ENCODE measurements around the gene CRADD.
"Not testable (repeated sequence)": the region's sequence is repeated elsewhere in the genome, so short reads cannot be mapped to it uniquely, and the experiment has no call there.

Gene CRADD

DNA sequence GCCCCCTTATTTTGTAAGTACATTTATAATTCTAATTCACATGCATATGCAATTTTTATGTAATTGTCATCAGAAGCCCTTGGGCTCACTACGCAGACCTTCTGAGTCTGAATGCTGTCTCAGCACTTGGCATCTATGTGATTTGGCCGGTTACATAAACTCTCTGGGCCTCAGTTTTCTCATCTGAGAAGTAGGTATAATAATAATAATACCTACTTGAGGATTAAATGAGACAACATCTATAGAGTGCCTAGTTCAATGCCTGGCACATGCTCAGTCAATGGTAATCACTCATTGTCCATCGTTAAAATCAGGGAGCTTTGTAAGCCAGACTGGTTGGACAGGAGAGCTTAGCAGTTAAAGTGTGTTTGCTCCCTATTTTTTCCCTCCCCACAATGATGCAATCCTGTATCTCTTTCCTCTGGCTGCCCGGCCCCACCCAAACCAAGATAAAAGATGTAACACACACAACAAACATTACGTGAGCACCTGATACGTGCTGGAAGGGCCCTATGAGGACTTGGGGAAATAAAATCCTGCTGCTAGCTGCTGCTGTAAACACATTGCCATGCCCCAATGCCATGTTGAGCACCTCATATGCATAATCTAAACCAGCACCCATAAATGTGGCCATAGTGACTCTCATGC, 235.0 kb downstream of the CRADD start:
- no peak for DNase-seq

- no peak for DNase-seq
Measured at GRCh38 chr12:93913845-93914244, 236.7 kb downstream of the CRADD start.

DNA sequence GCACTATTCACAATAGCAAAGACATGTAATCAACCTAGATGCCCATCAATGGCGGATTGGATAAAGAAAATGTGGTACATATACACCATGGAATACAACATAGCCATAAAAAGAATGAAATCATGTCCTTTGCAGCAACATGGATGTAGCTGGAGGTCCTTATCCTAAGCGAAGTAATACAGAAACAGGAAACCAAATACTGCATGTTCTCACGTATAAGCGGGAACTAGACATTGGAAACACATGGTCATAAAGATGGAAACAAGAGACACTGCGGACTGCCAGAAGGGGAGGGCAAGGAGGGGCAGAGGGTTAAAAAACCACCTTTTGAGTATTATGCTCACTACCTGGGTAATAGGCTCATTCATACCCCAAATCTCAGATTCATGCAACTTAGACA, 237.1 kb downstream of the CRADD start:
- DNase-seq, result no peak

DNA sequence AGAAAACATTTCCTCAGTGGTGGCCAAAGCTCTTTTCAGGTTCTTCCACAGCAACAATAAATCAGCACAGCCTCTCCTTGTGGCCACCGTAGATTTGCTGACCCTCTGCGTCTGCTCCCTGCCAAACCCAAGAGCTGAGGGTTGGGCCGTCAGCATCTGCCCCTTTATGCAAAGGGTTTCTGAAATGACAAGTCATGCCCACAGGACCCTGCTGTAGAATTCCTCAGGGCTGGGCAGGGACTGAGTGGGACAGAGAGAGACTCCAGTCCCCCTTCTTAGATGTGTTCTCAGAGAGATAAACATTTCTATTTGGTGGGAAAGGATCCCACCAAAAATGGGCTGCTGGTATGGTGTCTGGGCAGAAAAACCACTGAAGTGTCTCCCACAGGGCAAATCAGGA, 238.2 kb downstream of the CRADD start:
- no peak for DNase-seq

DNA sequence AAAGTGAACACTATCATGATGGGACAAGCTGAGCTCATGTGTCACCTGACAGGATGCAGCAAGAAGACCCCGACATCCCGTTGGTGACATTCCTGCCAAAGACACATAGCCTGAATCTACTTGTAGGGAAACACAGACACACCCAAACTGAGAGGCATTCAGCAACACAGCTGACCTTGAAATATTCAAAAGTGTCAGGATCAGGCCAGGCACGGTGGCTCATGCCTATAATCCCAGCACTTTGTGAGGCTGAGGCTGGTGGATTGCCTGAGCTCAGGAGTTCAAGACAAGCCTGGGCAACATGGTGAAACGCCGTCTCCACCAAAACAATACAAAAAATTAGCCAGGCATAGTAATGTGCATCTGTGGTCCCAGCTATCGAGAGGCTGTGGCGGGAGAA, 239.2 kb downstream of the CRADD start:
- no peak for DNase-seq

DNA sequence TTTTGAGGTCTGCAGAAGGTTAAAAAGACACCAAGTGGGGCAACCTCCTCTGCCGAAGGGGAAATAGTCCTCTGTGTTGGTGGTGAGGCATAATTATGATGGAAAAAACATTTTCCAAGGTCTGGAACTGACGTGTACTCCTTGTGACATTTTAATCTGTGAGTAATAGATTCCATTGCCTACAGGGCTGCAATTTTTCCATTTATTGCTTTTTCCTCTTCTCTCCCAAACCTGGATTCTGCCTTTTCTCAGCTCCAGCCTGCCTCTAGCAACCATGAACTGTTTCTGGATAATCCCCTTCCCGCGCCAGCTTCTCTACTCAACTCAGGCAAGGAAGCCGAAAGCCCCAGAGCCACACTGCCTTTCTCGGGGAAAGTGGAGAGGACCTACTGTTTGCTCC, 241.1 kb downstream of the CRADD start:
- no peak for DNase-seq

GRCh38 chr12:93918900-93919299, 241.7 kb downstream of the CRADD start:
- no peak for DNase-seq

- DNase-seq, result no peak
Measured at GRCh38 chr12:93921521-93921920, 244.3 kb downstream of the CRADD start.

DNA sequence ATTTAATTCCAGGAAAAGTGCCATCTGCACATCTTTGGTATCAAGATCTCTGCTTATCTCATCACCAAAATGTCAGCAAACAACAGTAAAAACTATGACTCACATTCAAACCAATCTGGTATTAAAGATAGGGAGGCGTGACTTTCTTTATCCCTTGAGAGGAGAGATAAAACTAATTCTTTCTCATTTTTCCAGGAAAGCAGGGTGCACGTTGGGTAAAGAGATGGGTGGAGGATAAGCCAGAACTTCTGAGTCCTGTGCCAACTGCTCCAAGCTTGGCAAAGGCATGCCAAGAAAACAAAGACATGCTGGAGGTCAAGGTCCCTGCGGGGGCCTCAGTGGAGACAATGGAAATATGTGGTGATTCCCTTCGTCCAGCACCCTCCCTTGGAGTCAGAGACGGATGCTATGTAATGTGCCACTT, 245.4 kb downstream of the CRADD start:
- peak; percentile 72 for DNase-seq

GRCh38 chr12:93924367-93924766, 247.2 kb downstream of the CRADD start:
- no peak for DNase-seq

DNA sequence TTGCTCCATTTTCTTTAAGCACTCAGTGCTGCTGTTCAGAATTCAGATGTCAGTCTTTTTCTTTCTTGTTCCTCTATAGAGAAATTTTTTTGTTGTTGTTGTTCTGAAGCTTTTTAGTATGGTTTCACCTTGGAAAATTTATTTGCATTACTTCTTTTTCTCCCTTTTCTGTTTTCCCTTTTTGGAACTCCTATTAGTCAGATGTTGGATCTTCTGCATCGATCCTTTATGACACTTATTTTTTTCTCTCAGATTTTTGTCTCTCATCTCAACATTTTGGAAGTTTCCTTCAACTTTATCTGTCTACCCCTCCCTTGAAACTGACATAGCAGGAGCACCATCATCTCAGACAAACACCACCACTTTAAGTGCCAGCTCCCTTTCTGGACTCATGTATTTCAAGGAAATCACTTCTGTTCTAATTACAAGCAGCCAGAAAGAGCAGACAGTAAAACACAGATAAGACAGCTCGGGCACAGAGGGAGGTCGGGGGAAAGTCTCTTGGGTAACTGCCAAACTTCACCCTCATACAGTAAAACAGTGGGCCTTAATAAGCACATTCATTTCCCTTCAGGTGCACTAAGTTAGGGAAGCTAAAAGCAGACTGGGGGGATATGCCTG, 248.5 kb downstream of the CRADD start:
- DNase-seq, result peak; percentile 74

GRCh38 chr12:93926237-93926636, 249.1 kb downstream of the CRADD start:
- no peak for DNase-seq

- DNase-seq, result not testable (repeated sequence)
Measured at GRCh38 chr12:93929081-93929480, 251.9 kb downstream of the CRADD start.

DNA sequence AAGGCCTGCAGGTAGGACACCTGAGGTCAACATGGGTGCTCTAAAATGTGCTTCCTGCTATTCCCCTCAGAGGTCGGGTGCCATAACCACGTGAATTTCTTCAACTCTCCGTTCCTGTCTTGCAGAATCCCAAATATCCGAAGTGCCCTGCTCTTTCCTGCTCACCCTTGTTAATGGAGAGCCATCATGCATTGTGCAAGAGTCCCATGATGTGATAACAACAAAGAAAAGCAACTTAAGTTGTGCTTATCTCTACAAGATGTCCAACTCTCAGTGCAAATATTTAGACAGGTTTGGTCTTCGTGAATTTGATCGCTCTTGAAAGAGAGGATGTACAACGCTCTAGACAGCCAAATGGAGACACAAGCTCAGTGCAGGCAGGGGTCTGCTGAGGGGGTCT, 260.6 kb downstream of the CRADD start:
- DNase-seq, result peak; percentile 18

GRCh38 chr12:93938317-93938716, 261.1 kb downstream of the CRADD start:
- DNase-seq, result peak; percentile 92

- DNase-seq, result no peak
Measured at GRCh38 chr12:93938931-93939330, 261.8 kb downstream of the CRADD start.

GRCh38 chr12:93939641-93940325, 262.6 kb downstream of the CRADD start:
- DNase-seq, result no peak

GRCh38 chr12:93943780-93944179, 266.6 kb downstream of the CRADD start:
- DNase-seq, result peak; percentile 33

- DNase-seq, result no peak
Measured at GRCh38 chr12:93944201-93944600, 267.0 kb downstream of the CRADD start.
